Gastroesophageal sphincter (tissue), 3 donors: Measurements from ENCODE around the gene CLSTN3.

Source experiments
- CTCF ChIP-seq, 4 experiments: fragments of 200-600 bp in 2 of 4; fragments of 450-650 bp in 2 of 4; sonication (generic) in 1 of 4; IDR thresholded peaks; one replicate each; pipeline ENCODE4 v1.5.1; 2017 to 2019; ENCODE audit warnings: antibody characterized with exemption in 4 of 4, mild to moderate bottlenecking in 2 of 4, moderate library complexity in 2 of 4
- POLR2A ChIP-seq, 2 donors: fragments of 450-650 bp; IDR thresholded peaks; one replicate each; pipeline ENCODE4 v1.6.1; 2017; ENCODE audit warnings: antibody characterized with exemption in 2 of 2, mild to moderate bottlenecking in 2 of 2, moderate library complexity in 1 of 2
- POLR2AphosphoS5 ChIP-seq: sonication (generic); formaldehyde crosslinking; IDR thresholded peaks from one replicate; pipeline ENCODE4 v1.6.1; 2017; ENCODE audit warnings: antibody characterized with exemption

GRCh38 chr12:7176595-7176994 is 46.4 kb downstream of the CLSTN3 start:
- TF ChIP-seq POLR2A (IDR thresholded peaks at IDR 0.05): no peak
- TF ChIP-seq CTCF (IDR thresholded peaks at IDR 0.05): no peak
- TF ChIP-seq POLR2AphosphoS5: no peak
